GM12878 (cell line): Measurements from ENCODE around the gene KIF6. TPM values are rescaled to one million over a fixed set of nuclear protein-coding genes. Genes with fewer than 3 reads are reported as not detected.
A peak's percentile ranks its signal among the peaks of the same experiment; 100 is the strongest.

Experiments
- ATAC-seq: fragments of 200-7000 bp; cut with Tn5 transposase; 3 replicates; pipeline ENCODE4 v1.9.1; 2020; ENCODE audit warnings: mild to moderate bottlenecking, moderate library complexity
- BruUV-seq: library from RNA; stranded (reverse); fragments of 400-500 nt; replicated peaks from 2 replicates; lab custom pipeline; 2021; lab: Mats Ljungman, UMichigan
- CTCF ChIA-PET: fragments of 300-600 bp; sonication (Branson Sonifier 250); formaldehyde crosslinking; extraction: SDS; loops from one replicate; lab custom pipeline; 2021; ENCODE audit warnings: inconsistent platforms; lab: Yijun Ruan, JAX
- POLR2A ChIA-PET: fragments of 350-600 bp; formaldehyde crosslinking; extraction: SDS; loops from one replicate; lab custom pipeline; 2021; ENCODE audit warnings: inconsistent platforms; lab: Charles Lee
- RAD21 ChIA-PET: fragments of 300-600 bp; sonication (Branson Sonifier 250); formaldehyde crosslinking; loops from one replicate; lab custom pipeline; 2023; ENCODE audit warnings: antibody characterized with exemption; ENCODE audit not compliant: unreplicated experiment; lab: Charles Lee
- SMC1A ChIA-PET: fragments of 300-600 bp; sonication (Branson Sonifier 250); formaldehyde crosslinking; loops from one replicate; lab custom pipeline; 2023; ENCODE audit not compliant: unreplicated experiment, uncharacterized antibody; lab: Charles Lee
- DNase-seq: peaks from one replicate; pipeline ENCODE4 v3.0.0-alpha.2; 2011; ENCODE audit warnings: low read depth, low spot score
- FAIRE-seq: peaks from 3 replicates; lab custom pipeline; 2011; peaks lifted over from hg19 to GRCh38; lab: Jason Lieb, UNC
- H2AFZ ChIP-seq: 2 replicates; pipeline ENCODE4 v1.6.0; 2011; ENCODE audit warnings: low read depth, low read length, control low read depth; ENCODE audit not compliant: control insufficient read depth
- H3K27ac ChIP-seq: 2 replicates; pipeline ENCODE4 v1.5.1; 2011; ENCODE audit warnings: control low read depth; ENCODE audit not compliant: control insufficient read depth, insufficient read depth
- H3K27me3 ChIP-seq, 2 experiments: replicated peaks in 1 of 2; 2 replicates each; pipeline versions ENCODE4 v1.6.0 to v1.6.1; 2011; ENCODE audit warnings: low read length in 1 of 2; ENCODE audit not compliant: control insufficient read depth in 2 of 2, insufficient read depth in 2 of 2
- H3K36me3 ChIP-seq, 2 experiments: 2 replicates each; pipeline ENCODE4 v1.5.1; 2011; ENCODE audit warnings: low read length in 1 of 2; ENCODE audit not compliant: control insufficient read depth in 2 of 2, insufficient read depth in 2 of 2
- H3K4me1 ChIP-seq: 2 replicates; pipeline ENCODE4 v1.6.1; 2011; ENCODE audit warnings: mild to moderate bottlenecking, low read length, moderate library complexity, mixed read lengths; ENCODE audit not compliant: control insufficient read depth, insufficient read depth
- H3K4me2 ChIP-seq: 2 replicates; pipeline ENCODE4 v1.6.0; 2011; ENCODE audit warnings: control low read depth; ENCODE audit not compliant: control insufficient read depth, insufficient read depth
- H3K4me3 ChIP-seq: fragments of 200-600 bp; sonication (generic); 2 replicates; pipeline ENCODE4 v1.5.1; 2016
- H3K79me2 ChIP-seq: 2 replicates; pipeline ENCODE4 v1.6.0; 2011; ENCODE audit warnings: low read length; ENCODE audit not compliant: control insufficient read depth, insufficient read depth
- H3K9ac ChIP-seq: 2 replicates; pipeline ENCODE4 v1.8.0; 2011; ENCODE audit warnings: low read length, control low read depth, mixed read lengths; ENCODE audit not compliant: control insufficient read depth, insufficient read depth
- H3K9me3 ChIP-seq: replicated peaks from 3 replicates; pipeline ENCODE4 v1.5.1; 2011; ENCODE audit warnings: mild to moderate bottlenecking, low read length; ENCODE audit not compliant: control insufficient read depth, insufficient read depth
- H4K20me1 ChIP-seq: 2 replicates; pipeline ENCODE4 v1.6.0; 2011; ENCODE audit not compliant: control insufficient read depth, insufficient read depth
- ATF7 ChIP-seq: fragments of 450-650 bp; IDR thresholded peaks from 2 replicates; pipeline ENCODE4 v1.6.1; 2016; ENCODE audit warnings: low read depth, mild to moderate bottlenecking
- CEBPB ChIP-seq, 2 experiments: fragments of 150-350 bp in 1 of 2; IDR thresholded peaks; 2 replicates each; pipeline ENCODE4 v1.6.1; 2012 to 2014; ENCODE audit warnings: low read depth in 2 of 2, low read length in 2 of 2, borderline replicate concordance in 1 of 2, inconsistent platforms in 1 of 2
- EP300 ChIP-seq, 2 experiments: fragments of 150-350 bp in 1 of 2; IDR thresholded peaks; 2 replicates each; pipeline ENCODE4 v1.6.1; 2011 to 2012; ENCODE audit warnings: low read depth in 2 of 2, low read length in 2 of 2, borderline replicate concordance in 1 of 2, improper control_type of control experiment in 1 of 2, inconsistent platforms in 1 of 2; ENCODE audit not compliant: control insufficient read depth in 1 of 2
- SMAD1 ChIP-seq: fragments of 450-650 bp; IDR thresholded peaks from 2 replicates; pipeline ENCODE4 v1.6.1; 2018; ENCODE audit warnings: mild to moderate bottlenecking, low read depth; ENCODE audit not compliant: partially characterized antibody
- TCF12 ChIP-seq: IDR thresholded peaks from 2 replicates; pipeline ENCODE4 v1.6.1; 2011; ENCODE audit warnings: low read depth, mild to moderate bottlenecking, low read length
- WGBS: methylation state at CpG from one replicate; pipeline ENCODE4 v1.1.6; 2016; ENCODE audit warnings: low lambda C conversion rate; ENCODE audit not compliant: insufficient replicate concordance, insufficient coverage; ENCODE audit errors: missing lambda C conversion rate; 5-methylcytosine and 5-hydroxymethylcytosine counted together
- in situ Hi-C: fragments of 300-500 bp; cut with MboI; formaldehyde crosslinking; loops from 9 replicates; pipeline ENCODE4 v1.14.3; 2018; ENCODE audit warnings: mixed read lengths
- intact Hi-C: fragments of 100-400 bp; cut with micrococcal nuclease; formaldehyde crosslinking; loops from one replicate; pipeline ENCODE4 v1.14.2; 2022; ENCODE audit not compliant: unreplicated experiment
- polyA plus RNA-seq, 11 experiments: library from polyadenylated mRNA; depleted of rRNA in 4 of 11; unstranded in 6 of 11; stranded (reverse) in 5 of 11; fragments of >200 nt; fragmentation: Nextera tagmentation in 4 of 11; fragmentation: Illumina TruSeq in 1 of 11; extraction: Ambion mirVana in 4 of 11; extraction: Trizol in 1 of 11; gene quantifications; 1 replicate in 1 of 11; 2 replicates in 10 of 11; pipeline versions ENCODE4 v1.2.1 to v1.2.3, GENCODE V29; 2011 to 2016; ENCODE audit warnings: inconsistent platforms in 2 of 11, missing spikeins in 2 of 11, low read depth in 1 of 11
- total RNA-seq, 4 experiments: library from RNA; depleted of rRNA in 3 of 4; stranded (reverse); fragments of >200 nt in 3 of 4; fragmentation: Illumina TruSeq in 1 of 4; extraction: Trizol in 1 of 4; gene quantifications; 2 replicates each; pipeline versions ENCODE4 v1.2.1 to v1.2.3, GENCODE V29; 2013 to 2021
- TF ChIP-seq, protein P1 (sequence below): fragments of 450-650 bp; IDR thresholded peaks from 2 replicates; pipeline ENCODE4 v1.6.1; 2017; ENCODE audit warnings: mild to moderate bottlenecking, low read depth, inconsistent platforms; ENCODE audit not compliant: poor library complexity, severe bottlenecking
- TF ChIP-seq, protein P2 (sequence below): fragments of 450-650 bp; IDR thresholded peaks from 2 replicates; pipeline ENCODE4 v1.6.1; 2016; ENCODE audit warnings: mild to moderate bottlenecking
- TF ChIP-seq, protein P3 (sequence below): fragments of 450-650 bp; IDR thresholded peaks from 2 replicates; pipeline ENCODE4 v1.6.1; 2017; ENCODE audit warnings: mild to moderate bottlenecking, moderate library complexity

KIF6 gene
- total and polyA plus RNA-seq, 10 of the 15 experiments (the other 5 are each of a cell fraction or from before 2014, with no cell fraction given) = 0.09 to 1.0 (median 0.28) TPM

DNA sequence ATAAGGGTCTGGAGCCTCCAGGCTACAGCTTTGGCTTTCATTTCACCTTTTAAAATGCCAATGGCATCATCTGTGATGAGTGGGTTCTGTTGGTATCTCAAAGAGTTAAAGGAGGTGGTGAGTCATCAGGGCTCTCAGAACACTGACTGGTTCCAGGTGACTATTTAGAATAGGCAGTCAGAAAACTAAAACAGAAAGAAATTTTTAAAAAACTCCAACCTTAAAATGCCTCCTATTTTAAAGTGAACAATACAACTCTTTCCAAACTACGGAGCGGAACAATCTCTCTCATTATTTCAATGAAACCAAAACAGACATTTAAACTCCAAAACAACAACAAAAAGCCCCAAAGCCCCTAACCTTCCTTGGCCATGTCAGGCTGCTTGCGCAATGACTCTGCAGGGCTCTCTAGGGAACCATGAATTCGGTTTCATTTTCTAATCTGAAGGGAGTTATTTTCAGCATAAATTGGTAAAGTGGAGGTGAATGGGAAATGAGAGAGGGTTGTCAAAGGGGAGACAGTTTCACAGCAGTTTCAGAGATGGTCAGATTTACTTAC, 194.9 kb downstream of the KIF6 start (continued):
- TF ChIP-seq CEBPB (IDR thresholded peaks at IDR 0.05; ENCODE audit: borderline replicate concordance in 1 of 2, low read depth in 2 of 2, low read length in 2 of 2) (peak; percentile 80 to 98; a peak in 3 of 4 replicates), TCF12 (0 out of 2 replicates have a peak, but pooled peaks have one; percentile 36), SMAD1 (no peak)
- TF ChIP-seq, protein P1, sequence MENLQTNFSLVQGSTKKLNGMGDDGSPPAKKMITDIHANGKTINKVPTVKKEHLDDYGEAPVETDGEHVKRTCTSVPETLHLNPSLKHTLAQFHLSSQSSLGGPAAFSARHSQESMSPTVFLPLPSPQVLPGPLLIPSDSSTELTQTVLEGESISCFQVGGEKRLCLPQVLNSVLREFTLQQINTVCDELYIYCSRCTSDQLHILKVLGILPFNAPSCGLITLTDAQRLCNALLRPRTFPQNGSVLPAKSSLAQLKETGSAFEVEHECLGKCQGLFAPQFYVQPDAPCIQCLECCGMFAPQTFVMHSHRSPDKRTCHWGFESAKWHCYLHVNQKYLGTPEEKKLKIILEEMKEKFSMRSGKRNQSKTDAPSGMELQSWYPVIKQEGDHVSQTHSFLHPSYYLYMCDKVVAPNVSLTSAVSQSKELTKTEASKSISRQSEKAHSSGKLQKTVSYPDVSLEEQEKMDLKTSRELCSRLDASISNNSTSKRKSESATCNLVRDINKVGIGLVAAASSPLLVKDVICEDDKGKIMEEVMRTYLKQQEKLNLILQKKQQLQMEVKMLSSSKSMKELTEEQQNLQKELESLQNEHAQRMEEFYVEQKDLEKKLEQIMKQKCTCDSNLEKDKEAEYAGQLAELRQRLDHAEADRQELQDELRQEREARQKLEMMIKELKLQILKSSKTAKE = peak; percentile 93
- TF ChIP-seq, protein P2, sequence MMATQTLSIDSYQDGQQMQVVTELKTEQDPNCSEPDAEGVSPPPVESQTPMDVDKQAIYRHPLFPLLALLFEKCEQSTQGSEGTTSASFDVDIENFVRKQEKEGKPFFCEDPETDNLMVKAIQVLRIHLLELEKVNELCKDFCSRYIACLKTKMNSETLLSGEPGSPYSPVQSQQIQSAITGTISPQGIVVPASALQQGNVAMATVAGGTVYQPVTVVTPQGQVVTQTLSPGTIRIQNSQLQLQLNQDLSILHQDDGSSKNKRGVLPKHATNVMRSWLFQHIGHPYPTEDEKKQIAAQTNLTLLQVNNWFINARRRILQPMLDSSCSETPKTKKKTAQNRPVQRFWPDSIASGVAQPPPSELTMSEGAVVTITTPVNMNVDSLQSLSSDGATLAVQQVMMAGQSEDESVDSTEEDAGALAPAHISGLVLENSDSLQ = peak; percentile 50; the same call in 1 of the 2 replicates

DNA sequence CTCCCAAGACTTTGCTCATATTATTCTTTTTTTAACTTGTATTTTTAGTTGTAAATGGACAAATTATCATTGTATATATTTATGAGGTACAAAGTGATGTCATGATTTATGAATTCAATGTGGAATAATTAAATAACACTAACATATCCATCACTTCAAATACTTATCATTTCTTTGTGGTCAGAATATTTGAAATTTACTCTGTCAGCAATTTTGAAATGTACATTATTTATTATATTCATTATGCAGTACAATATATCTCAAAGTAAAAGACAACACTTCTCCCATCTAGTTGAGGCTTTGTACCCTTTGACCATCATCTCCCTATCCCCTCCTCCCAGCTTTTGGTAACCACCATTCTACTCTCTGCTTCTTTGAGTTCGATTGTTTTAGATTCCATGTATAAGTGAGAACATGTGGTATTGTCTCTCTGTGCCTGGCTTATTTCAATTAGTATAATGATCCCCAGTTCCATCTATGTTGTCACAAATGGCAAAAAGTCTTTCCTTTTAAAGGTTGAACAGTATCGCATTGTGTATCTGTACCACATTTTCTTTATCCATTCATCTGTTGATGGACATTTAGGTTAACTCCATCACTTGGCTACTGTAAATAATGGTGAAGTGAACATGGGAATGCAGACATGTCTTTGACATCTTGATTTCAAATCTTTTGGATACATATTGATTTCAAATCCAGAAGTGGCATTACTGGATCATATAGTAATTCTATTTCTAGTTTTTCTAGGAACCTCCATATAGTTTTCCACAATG, 197.2 kb downstream of the KIF6 start:
- ChIA-PET RAD21 (no interaction called here), SMC1A (interaction anchor here (0.7 to 3.3 kb wide), 5 partner anchors 11 to 121 kb away, joined by 3 to 19 read pairs (median 3); no protein-coding TSS in a partner anchor), CTCF (interaction anchor here (0.7 to 1.3 kb wide), 2 partner anchors 75 to 76 kb away, joined by 3 to 4 read pairs; no protein-coding TSS in a partner anchor), POLR2A (no interaction called here)
- 45% methylated on average over 2 of the region's 2 CpGs for WGBS
- BruUV-seq = no TSS peak
- FAIRE-seq (no peak), DNase-seq (no peak), ATAC-seq (no peak)
- Histone ChIP-seq H3K4me2 (no peak overlapping the region), H2AFZ (no peak overlapping the region), H3K9ac (no peak overlapping the region), H3K9me3 (peaks cover 2% of the 10 kb centered on the region; the same call in 1 of the 3 replicates), H3K4me3 (no peak overlapping the region), H3K4me1 (peaks cover 9% of the 10 kb centered on the region), H3K36me3 (no peaks in the 10 kb centered on the region), H4K20me1 (no peaks in the 10 kb centered on the region), H3K27ac (no peak overlapping the region), H3K27me3 (no peaks in the 10 kb centered on the region), H3K79me2 (no peaks in the 10 kb centered on the region)
- TF ChIP-seq EP300 (IDR thresholded peaks at IDR 0.05; ENCODE audit: borderline replicate concordance in 1 of 2, control insufficient read depth in 1 of 2, low read depth in 2 of 2, low read length in 2 of 2) (no peak), ATF7 (0 out of 2 replicates have a peak, but pooled peaks have one; percentile 18)
- TF ChIP-seq, protein P3, sequence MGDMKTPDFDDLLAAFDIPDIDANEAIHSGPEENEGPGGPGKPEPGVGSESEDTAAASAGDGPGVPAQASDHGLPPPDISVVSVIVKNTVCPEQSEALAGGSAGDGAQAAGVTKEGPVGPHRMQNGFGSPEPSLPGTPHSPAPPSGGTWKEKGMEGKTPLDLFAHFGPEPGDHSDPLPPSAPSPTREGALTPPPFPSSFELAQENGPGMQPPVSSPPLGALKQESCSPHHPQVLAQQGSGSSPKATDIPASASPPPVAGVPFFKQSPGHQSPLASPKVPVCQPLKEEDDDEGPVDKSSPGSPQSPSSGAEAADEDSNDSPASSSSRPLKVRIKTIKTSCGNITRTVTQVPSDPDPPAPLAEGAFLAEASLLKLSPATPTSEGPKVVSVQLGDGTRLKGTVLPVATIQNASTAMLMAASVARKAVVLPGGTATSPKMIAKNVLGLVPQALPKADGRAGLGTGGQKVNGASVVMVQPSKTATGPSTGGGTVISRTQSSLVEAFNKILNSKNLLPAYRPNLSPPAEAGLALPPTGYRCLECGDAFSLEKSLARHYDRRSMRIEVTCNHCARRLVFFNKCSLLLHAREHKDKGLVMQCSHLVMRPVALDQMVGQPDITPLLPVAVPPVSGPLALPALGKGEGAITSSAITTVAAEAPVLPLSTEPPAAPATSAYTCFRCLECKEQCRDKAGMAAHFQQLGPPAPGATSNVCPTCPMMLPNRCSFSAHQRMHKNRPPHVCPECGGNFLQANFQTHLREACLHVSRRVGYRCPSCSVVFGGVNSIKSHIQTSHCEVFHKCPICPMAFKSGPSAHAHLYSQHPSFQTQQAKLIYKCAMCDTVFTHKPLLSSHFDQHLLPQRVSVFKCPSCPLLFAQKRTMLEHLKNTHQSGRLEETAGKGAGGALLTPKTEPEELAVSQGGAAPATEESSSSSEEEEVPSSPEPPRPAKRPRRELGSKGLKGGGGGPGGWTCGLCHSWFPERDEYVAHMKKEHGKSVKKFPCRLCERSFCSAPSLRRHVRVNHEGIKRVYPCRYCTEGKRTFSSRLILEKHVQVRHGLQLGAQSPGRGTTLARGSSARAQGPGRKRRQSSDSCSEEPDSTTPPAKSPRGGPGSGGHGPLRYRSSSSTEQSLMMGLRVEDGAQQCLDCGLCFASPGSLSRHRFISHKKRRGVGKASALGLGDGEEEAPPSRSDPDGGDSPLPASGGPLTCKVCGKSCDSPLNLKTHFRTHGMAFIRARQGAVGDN = no peak
- in situ Hi-C loops (no loop called here), intact Hi-C loops (no loop called here)
